GDM1 (cell line): ENCODE results near the gene IGF2.

Experiments
- DNase-seq: peaks from one replicate; lab custom pipeline; 2025; lab: John Stamatoyannopoulos, UW

The IGF2 gene

DNA sequence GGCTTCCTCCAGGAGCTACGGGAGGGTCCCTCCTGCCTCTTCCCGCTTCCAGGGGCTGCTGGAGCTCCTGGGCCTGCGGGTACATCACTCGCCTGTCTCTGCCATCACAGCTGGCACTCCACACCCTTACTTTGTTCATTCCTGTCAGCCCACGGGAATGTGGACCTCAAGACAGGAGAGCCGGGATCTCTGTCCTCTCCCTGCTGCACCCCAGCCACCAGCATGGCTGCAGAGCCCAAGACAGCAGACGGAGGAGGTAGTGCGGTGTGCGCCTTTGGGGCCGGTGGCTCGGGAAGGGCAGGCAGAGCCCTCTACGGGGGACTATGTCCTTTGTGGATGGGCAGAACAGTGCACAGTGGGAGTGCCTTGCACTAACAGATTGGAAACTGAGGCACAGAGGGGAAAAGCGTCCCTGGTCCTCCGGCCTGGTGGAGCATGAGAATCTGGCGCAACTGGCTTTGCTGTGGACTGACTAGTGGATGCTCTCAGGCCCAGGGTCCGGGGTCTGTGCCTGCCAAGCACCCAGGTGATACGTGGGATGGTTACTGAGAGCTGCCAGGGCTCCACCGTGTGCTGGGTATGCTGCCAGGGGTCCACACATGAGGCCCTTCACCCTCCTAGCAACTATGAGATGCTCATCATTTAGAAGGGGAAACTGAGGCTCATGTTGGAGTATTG, 47.3 kb downstream of the IGF2 start:
- DNase-seq: no peak

DNA sequence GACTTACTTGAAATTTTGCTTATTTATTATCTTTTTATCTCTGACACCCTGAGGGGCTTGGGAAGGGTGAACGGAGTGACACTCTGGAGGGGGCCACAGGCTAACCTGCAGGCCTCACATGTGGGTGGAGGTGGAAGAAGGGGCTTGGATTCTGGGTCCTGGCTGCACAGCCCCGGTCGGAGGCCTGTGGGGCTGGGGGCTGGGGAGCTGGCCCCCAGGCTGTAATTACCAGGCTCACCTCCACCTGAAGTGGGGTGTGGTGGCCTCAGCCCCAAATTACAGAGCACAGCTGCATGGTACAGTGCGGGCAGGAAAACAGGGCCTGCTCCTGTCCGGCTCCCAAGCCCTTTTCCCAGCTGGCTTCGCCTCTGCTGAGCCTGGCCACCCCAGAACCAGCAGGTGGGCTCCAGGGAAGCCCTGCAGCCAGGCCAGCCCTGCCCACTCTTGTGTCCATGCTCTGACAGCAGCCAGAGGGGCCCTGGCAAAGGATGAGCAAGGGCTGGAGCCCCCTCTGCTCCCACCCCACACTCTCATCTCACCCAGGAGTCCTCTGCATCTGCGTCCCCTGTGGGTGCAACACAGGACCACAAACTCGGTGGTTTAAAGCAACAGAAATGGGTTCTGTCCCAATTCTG, 48.0 kb downstream of the IGF2 start:
- no peak for DNase-seq

- no peak for DNase-seq
These were observed 48.7 kb downstream of the IGF2 start for GRCh38 chr11:2090172-2091111.

GRCh38 chr11:2089536-2090165, 49.5 kb downstream of the IGF2 start:
- DNase-seq: no peak

DNA sequence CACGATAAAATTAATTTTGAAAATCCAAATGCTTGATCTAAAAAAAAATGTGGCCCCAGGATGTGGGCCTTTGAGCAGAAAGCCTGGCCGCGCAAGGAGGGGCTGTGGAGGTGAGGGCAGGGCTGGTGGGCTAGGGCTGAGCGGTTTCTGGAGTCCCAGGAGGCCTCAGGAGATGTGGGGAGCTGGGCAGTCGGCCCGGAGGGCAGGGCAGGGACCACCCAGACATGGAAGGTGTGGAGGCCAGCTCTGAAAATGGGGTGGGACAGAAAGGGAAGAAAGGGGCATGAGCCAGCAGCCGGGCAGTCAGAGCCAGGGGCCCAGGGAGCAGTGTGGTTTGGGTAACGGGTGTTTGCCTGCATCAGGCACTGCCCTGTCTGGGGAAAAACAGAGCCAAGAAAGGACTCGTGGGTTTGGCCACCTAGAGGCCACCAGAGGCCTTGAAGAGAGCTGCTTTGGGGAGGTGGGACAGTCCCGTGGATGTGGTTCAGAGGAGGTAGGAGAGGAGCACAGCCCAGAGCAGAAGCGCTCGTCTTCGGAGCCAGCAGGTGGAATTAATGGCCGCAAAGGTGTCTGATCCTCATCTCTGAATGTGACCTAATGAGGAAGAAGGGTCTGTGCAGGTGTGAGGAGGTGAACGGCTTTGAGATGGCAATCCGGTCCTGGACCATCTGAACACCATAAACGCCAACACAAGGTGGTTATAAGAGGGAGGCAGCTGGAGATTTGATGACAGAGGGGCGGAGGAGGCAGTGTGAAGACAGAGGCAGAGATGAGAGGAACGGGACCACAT, 50.2 kb downstream of the IGF2 start:
- DNase-seq: no peak

DNA sequence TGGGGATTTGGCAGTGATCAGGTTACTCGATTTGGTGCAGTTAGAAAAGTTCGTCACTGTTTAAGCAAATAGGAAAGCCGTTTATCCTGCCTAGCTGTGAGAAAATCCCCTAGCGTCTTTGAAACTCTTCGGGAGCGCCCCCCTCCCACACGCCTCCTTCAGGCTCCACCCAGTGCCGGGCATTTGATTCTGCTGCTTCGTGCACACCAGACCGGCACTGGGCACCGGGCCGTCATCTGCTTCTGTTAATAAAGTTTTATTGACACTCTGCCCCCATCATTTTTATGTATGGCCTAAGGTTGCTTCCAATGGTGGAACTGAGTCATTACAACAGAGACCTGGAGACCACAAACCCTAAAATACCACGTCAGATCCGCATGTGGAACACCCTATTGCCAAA, 50.9 kb downstream of the IGF2 start:
- no peak for DNase-seq

DNA sequence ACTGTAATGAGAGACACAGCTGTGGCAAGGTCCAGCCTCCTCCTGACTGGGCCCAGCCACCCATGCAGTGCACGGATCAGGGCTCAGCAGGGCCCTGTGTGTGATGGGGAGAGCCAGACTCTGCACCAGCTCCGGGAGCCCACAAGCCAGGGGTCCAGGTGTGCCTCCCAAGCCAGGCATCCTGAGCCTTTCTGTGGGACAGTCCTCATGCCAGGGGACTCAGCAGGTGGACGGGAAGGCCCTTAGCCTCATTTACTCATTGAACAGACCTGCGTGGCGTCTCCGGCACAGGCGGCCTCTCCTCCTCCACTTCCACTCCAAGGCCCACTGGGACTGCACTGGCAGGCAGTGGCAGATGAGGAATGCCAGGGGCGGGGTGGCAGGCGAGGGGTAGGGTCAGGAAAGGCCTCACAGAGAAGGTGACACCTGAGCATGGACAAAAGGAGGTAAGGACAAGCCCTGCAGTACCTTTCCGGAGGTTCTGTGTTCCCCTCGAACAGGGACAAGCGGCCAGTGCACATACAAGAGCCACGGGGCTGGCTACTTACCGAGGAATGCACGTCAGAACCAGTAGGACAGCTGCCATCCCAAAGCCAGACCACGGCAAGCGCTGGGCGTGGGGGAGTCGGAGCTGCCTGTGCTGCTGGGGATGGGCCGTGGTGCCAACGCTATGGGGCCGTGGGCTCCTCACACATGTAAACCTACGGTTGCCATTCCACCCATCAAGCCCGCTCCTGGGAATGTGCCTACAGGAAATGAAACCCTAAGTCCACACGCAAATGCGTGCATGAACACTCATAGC, 52.7 kb downstream of the IGF2 start:
- no peak for DNase-seq

GRCh38 chr11:2085251-2086066, 53.7 kb downstream of the IGF2 start:
- no peak for DNase-seq

DNA sequence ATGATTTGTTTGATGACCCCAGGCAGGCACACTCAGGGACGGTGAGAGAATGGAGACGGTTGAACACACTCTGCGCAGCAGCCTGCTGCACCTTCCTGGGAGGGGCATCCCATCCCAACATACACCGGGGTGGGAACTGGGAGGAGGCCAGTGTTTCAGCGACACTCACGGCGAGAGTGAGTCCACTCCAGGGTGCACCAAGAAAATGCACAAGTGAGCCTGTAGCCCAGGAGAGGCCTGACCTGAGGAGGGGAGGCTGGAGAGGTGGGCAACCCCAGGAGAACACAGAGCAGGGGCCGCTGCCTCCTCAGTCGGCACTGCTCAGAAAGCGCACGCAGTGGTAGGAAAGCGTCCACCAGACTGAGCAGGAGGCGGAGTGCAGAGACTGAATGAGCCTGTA, 54.5 kb downstream of the IGF2 start:
- DNase-seq: no peak
